Loucy (cell line): Measurements from ENCODE around the gene PDLIM7.

Source experiments
- EZH2phosphoT487 ChIP-seq: fragments of 200-600 bp; IDR thresholded peaks from 2 replicates; pipeline ENCODE4 v1.6.1; 2018; ENCODE audit warnings: antibody characterized with exemption, mild to moderate bottlenecking, moderate library complexity, borderline replicate concordance
- TF ChIP-seq, protein P1 (sequence below): fragments of 200-600 bp; sonication (generic); conservative IDR thresholded peaks from 2 replicates; pipeline ENCODE4 v1.5.1; 2014; ENCODE audit warnings: mild to moderate bottlenecking, antibody characterized with exemption, low read length

DNA sequence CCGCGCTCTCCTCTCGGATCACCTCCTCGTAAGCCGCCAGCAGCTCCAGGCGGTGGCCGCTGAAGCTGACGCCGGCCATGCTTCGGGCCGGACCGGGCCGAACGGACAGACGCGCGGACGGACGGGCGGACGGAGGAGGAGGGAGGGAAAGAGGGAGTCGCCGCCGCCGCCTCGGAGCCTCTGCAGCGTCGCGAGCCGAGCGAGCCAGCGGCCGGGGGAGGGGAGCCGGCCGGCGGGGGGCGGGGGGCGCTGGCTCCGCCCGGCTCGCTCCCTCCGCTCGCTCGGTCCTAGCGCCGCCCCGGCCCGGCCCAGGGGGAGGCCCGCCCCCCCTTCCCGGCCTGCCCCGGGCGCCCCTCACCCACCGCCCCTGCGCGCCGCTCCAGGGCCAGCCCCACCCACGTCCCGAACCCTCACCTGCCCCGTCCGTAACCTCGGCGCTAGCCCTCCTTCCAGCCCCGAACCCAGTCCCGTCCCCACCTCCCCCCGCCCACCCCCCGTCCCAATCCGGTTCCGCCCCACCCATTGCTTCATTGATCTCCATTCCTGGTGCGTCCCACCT is 23.9 kb downstream of the PDLIM7 start, which contains the start of gene DBN1:
- TF ChIP-seq, protein P1, sequence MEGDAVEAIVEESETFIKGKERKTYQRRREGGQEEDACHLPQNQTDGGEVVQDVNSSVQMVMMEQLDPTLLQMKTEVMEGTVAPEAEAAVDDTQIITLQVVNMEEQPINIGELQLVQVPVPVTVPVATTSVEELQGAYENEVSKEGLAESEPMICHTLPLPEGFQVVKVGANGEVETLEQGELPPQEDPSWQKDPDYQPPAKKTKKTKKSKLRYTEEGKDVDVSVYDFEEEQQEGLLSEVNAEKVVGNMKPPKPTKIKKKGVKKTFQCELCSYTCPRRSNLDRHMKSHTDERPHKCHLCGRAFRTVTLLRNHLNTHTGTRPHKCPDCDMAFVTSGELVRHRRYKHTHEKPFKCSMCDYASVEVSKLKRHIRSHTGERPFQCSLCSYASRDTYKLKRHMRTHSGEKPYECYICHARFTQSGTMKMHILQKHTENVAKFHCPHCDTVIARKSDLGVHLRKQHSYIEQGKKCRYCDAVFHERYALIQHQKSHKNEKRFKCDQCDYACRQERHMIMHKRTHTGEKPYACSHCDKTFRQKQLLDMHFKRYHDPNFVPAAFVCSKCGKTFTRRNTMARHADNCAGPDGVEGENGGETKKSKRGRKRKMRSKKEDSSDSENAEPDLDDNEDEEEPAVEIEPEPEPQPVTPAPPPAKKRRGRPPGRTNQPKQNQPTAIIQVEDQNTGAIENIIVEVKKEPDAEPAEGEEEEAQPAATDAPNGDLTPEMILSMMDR, result no peak
- TF ChIP-seq EZH2phosphoT487, result no peak
